Uterus (tissue), 4 donors: ENCODE data around the gene NTN5. TPM values are rescaled to one million over a fixed set of nuclear protein-coding genes. Genes with fewer than 3 reads are reported as not detected.

ENCODE experiments used
- DNase-seq, 2 donors: peaks; one replicate each; pipeline ENCODE4 v3.0.0-alpha.2; 2019 to 2020
- H3K27ac ChIP-seq, 2 donors: fragments of 200-600 bp; sonication (generic); 1 replicate in 1 of 2; 2 replicates in 1 of 2; pipeline ENCODE4 v1.5.1; 2016 to 2018
- H3K27me3 ChIP-seq, 2 donors: fragments of 200-600 bp; sonication (generic); one replicate each; pipeline ENCODE4 v1.5.1; 2018 to 2019; ENCODE audit warnings: control low read depth in 1 of 2
- H3K36me3 ChIP-seq, 2 donors: fragments of 200-600 bp; sonication (generic); one replicate each; pipeline ENCODE4 v1.5.1; 2019; ENCODE audit warnings: control low read depth in 1 of 2
- H3K4me1 ChIP-seq, 2 donors: fragments of 200-600 bp; sonication (generic); one replicate each; pipeline ENCODE4 v1.5.1; 2018 to 2019; ENCODE audit warnings: control low read depth in 1 of 2
- H3K4me3 ChIP-seq, 2 donors: fragments of 200-600 bp; sonication (generic); 1 replicate in 1 of 2; 2 replicates in 1 of 2; pipeline ENCODE4 v1.5.1; 2018 to 2019; ENCODE audit warnings: mild to moderate bottlenecking in 1 of 2
- H3K9me3 ChIP-seq, 2 donors: fragments of 200-600 bp; sonication (generic); one replicate each; pipeline ENCODE4 v1.5.1; 2019; ENCODE audit warnings: control low read depth in 1 of 2
- POLR2A ChIP-seq, 2 donors: fragments of 450-650 bp; IDR thresholded peaks; one replicate each; pipeline ENCODE4 v1.6.1; 2016; ENCODE audit warnings: antibody characterized with exemption in 2 of 2, mild to moderate bottlenecking in 1 of 2, moderate library complexity in 1 of 2
- intact Hi-C: fragments of 100-400 bp; cut with DNase I; formaldehyde crosslinking; loops from one replicate; pipeline ENCODE4 v1.15.1; 2023; ENCODE audit warnings: low total_unique reads
- total RNA-seq, 4 donors: library from RNA; depleted of rRNA in 3 of 4; stranded (reverse); fragments of >200 nt in 3 of 4; gene quantifications; one replicate each; pipeline versions ENCODE4 v1.1.0 to v1.2.4, GENCODE V29; 2014 to 2023
- TF ChIP-seq, protein P1 (sequence below), 4 experiments: fragments of 200-600 bp in 2 of 4; fragments of 450-650 bp in 2 of 4; sonication (generic) in 2 of 4; IDR thresholded peaks; one replicate each; pipeline ENCODE4 v1.5.1; 2016 to 2019; ENCODE audit warnings: antibody characterized with exemption in 4 of 4, mild to moderate bottlenecking in 2 of 4, moderate library complexity in 1 of 4
- donor health status: DM: yes; HTN: yes; CAD: no.

Gene NTN5
- total RNA-seq, 4 donors from 2014 or later = 1.1 to 4.1 TPM; not detected in 2

- TF ChIP-seq, protein P1, sequence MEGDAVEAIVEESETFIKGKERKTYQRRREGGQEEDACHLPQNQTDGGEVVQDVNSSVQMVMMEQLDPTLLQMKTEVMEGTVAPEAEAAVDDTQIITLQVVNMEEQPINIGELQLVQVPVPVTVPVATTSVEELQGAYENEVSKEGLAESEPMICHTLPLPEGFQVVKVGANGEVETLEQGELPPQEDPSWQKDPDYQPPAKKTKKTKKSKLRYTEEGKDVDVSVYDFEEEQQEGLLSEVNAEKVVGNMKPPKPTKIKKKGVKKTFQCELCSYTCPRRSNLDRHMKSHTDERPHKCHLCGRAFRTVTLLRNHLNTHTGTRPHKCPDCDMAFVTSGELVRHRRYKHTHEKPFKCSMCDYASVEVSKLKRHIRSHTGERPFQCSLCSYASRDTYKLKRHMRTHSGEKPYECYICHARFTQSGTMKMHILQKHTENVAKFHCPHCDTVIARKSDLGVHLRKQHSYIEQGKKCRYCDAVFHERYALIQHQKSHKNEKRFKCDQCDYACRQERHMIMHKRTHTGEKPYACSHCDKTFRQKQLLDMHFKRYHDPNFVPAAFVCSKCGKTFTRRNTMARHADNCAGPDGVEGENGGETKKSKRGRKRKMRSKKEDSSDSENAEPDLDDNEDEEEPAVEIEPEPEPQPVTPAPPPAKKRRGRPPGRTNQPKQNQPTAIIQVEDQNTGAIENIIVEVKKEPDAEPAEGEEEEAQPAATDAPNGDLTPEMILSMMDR (IDR thresholded peaks at IDR 0.05) = no peak
- TF ChIP-seq POLR2A (IDR thresholded peaks at IDR 0.05) = no peak
- DNase-seq = no peak
- Histone ChIP-seq H3K36me3 (no peaks in the 10 kb centered on the region), H3K27me3 (no peaks in the 10 kb centered on the region), H3K4me1 (peaks cover 8 to 9% of the 10 kb centered on the region in 2 donors), H3K4me3 (no peak overlapping the region), H3K27ac (no peak overlapping the region), H3K9me3 (no peaks in the 10 kb centered on the region)
- intact Hi-C loops = loop anchor here (10.0 kb wide), 2 partner anchors 118 to 1128 kb away; partner anchors contain the start of gene KPTN
Measured at GRCh38 chr19:48613024-48613851, 59.6 kb downstream of the NTN5 start.

GRCh38 chr19:48611872-48612271, 60.9 kb downstream of the NTN5 start:
- no peak overlapping the region for H3K27ac ChIP-seq
- no peak overlapping the region for H3K4me3 ChIP-seq
- DNase-seq = no peak
- intact Hi-C loops = loop anchor here (10.0 kb wide), 2 partner anchors 117 to 1127 kb away; partner anchors contain the start of gene KPTN
- no peaks in the 10 kb centered on the region for H3K36me3 ChIP-seq
- no peaks in the 10 kb centered on the region for H3K9me3 ChIP-seq
- TF ChIP-seq, protein P1 (IDR thresholded peaks at IDR 0.05) = no peak
- no peak for TF ChIP-seq POLR2A (IDR thresholded peaks at IDR 0.05)
- H3K27me3 ChIP-seq = no peaks in the 10 kb centered on the region
- H3K4me1 ChIP-seq = no peaks in the 10 kb centered on the region

Other genes starting within 250 kb of the NTN5 start
- gene GRWD1, start 227.0 kb downstream of the NTN5 start, total RNA-seq = 10 to 100 TPM in 2 of 4 donors, 1 to 10 TPM in 2; 7.7 to 33.8 (median 21.3) TPM
- gene KCNJ14, start 217.4 kb downstream of the NTN5 start, total RNA-seq = 1 to 10 TPM in 2 of 4 donors, under 1 TPM in 1, not detected in 1; 0.29 to 2.2 (median 1.2) TPM
- gene CYTH2, start 203.6 kb downstream of the NTN5 start, total RNA-seq = 10 to 100 TPM in 3 of 4 donors, 1 to 10 TPM in 1; 7.2 to 70.3 (median 36.5) TPM
- gene LMTK3, start 161.2 kb downstream of the NTN5 start, total RNA-seq = under 1 TPM in 2 of 4 donors, not detected in 2; 0.28 to 0.52 TPM
- under 1 TPM in 1 of 4 donors, not detected in 3; 0.41 TPM for gene SULT2B1, start 120.8 kb downstream of the NTN5 start, total RNA-seq
- gene SPACA4, start 66.3 kb downstream of the NTN5 start, total RNA-seq = not detected
- 1 to 10 TPM in 2 of 4 donors, not detected in 2; 1.8 TPM for gene FAM83E, start 57.9 kb downstream of the NTN5 start, total RNA-seq
- gene RPL18, start 53.8 kb downstream of the NTN5 start, total RNA-seq = 1,000 to 10,000 TPM; 1,515 to 5,795 (median 3,195) TPM
- 10 to 100 TPM; 10.0 to 27.2 (median 21.7) TPM for gene SPHK2, start 53.5 kb downstream of the NTN5 start, total RNA-seq
- 10 to 100 TPM in 2 of 4 donors, 1 to 10 TPM in 1, not detected in 1; 3.1 to 29.8 (median 11.3) TPM for gene DBP, start 35.6 kb downstream of the NTN5 start, total RNA-seq
- 10 to 100 TPM in 2 of 4 donors, under 1 TPM in 2; 0.51 to 55.1 (median 8.1) TPM for gene CA11, start 26.8 kb downstream of the NTN5 start, total RNA-seq
- 1 to 10 TPM in 1 of 4 donors, not detected in 3; 1.0 TPM for gene FUT2, start 23.0 kb upstream of the NTN5 start, total RNA-seq
- gene MAMSTR, start 46.7 kb upstream of the NTN5 start, total RNA-seq = 10 to 100 TPM in 1 of 4 donors, 1 to 10 TPM in 1, under 1 TPM in 1, not detected in 1; 0.26 to 24.2 (median 3.0) TPM
- gene RASIP1, start 67.6 kb upstream of the NTN5 start, total RNA-seq = 100 to 1,000 TPM in 1 of 4 donors, 10 to 100 TPM in 2, 1 to 10 TPM in 1; 5.9 to 105 (median 31.9) TPM
- 1 to 10 TPM in 1 of 4 donors, under 1 TPM in 1, not detected in 2; under 0.01 to 2.3 TPM for gene IZUMO1, start 73.9 kb upstream of the NTN5 start, total RNA-seq
- gene FUT1, start 79.6 kb upstream of the NTN5 start, total RNA-seq = 10 to 100 TPM in 1 of 4 donors, 1 to 10 TPM in 3; 1.5 to 17.7 (median 4.4) TPM
- gene FGF21, start 82.5 kb upstream of the NTN5 start, total RNA-seq = not detected
- 10 to 100 TPM in 3 of 4 donors, 1 to 10 TPM in 1; 9.2 to 54.3 (median 24.6) TPM for gene BCAT2, start 138.0 kb upstream of the NTN5 start, total RNA-seq
- gene HSD17B14, start 163.5 kb upstream of the NTN5 start, total RNA-seq = 10 to 100 TPM in 1 of 4 donors, 1 to 10 TPM in 3; 5.6 to 31.9 (median 8.7) TPM
- gene PLEKHA4, start 195.6 kb upstream of the NTN5 start, total RNA-seq = 10 to 100 TPM in 2 of 4 donors, 1 to 10 TPM in 2; 1.3 to 60.4 (median 10.4) TPM
- gene PPP1R15A, start 199.4 kb upstream of the NTN5 start, total RNA-seq = 10 to 100 TPM; 28.6 to 53.0 (median 30.9) TPM
- gene TULP2, start 225.7 kb upstream of the NTN5 start, total RNA-seq = under 1 TPM in 2 of 4 donors, not detected in 2; 0.14 to 0.70 TPM
- gene NUCB1, start 227.3 kb upstream of the NTN5 start, total RNA-seq = 100 to 1,000 TPM in 3 of 4 donors, 10 to 100 TPM in 1; 98.5 to 211 (median 173) TPM